HCT116 (cell line): ENCODE results near the gene SLC6A8. TPM values are rescaled to one million over a fixed set of nuclear protein-coding genes. Genes with fewer than 3 reads are reported as not detected.
"Not testable (repeated sequence)": the region's sequence is repeated elsewhere in the genome, so short reads cannot be mapped to it uniquely, and the experiment has no call there.

ENCODE experiments used
- ATAC-seq: fragments of 200-7000 bp; cut with Tn5 transposase; 2 replicates; pipeline ENCODE4 v1.9.1; 2020; ENCODE audit warnings: mild to moderate bottlenecking, moderate library complexity
- BruUV-seq: library from RNA; stranded (reverse); fragments of 400-500 nt; replicated peaks from 2 replicates; lab custom pipeline; 2021; lab: Mats Ljungman, UMichigan
- CTCF ChIA-PET: fragments of 300-600 bp; sonication (Branson Sonifier 250); formaldehyde crosslinking; loops from one replicate; lab custom pipeline; 2021; ENCODE audit warnings: antibody characterized with exemption; lab: Charles Lee
- POLR2A ChIA-PET: fragments of 300-600, 350-600 bp; sonication (Branson Sonifier 250); formaldehyde crosslinking; loops from one replicate; lab custom pipeline; 2021; ENCODE audit warnings: antibody characterized with exemption; lab: Charles Lee
- RAD21 ChIA-PET, 2 experiments: fragments of 300-600 bp; sonication (Branson Sonifier 250); formaldehyde crosslinking; loops; one replicate each; lab custom pipeline; 2023; ENCODE audit warnings: low total read pairs in 2 of 2; ENCODE audit not compliant: uncharacterized antibody in 2 of 2, unreplicated experiment in 2 of 2, low non-redundant PET in 1 of 2; lab: Charles Lee
- DNase-seq: peaks from one replicate; pipeline ENCODE4 v3.0.0-alpha.2; 2010; ENCODE audit warnings: low read depth, low spot score
- H2AFZ ChIP-seq: fragments of 200-600 bp; shearing (Covaris generic), sonication (generic); 2 replicates; pipeline ENCODE4 v1.6.1; 2017; ENCODE audit warnings: low read depth, mixed run types, mixed read lengths, antibody characterized with exemption, low read length; ENCODE audit not compliant: poor library complexity, severe bottlenecking
- H3K27ac ChIP-seq: 2 replicates; pipeline ENCODE4 v1.5.1; 2012; ENCODE audit warnings: low read depth, low read length
- H3K27me3 ChIP-seq: fragments of 200-600 bp; sonication (generic); 2 replicates; pipeline ENCODE4 v1.6.1; 2016; ENCODE audit warnings: mixed run types, low read length, mixed read lengths; ENCODE audit not compliant: insufficient read depth
- H3K36me3 ChIP-seq, 2 experiments: fragments of 200-500 bp in 1 of 2; fragments of 200-600 bp in 1 of 2; sonication (Bioruptor generic) in 1 of 2; sonication (generic) in 1 of 2; 2 replicates each; pipeline versions ENCODE4 v1.5.1 to v1.6.1; 2014 to 2016; ENCODE audit warnings: low read length in 2 of 2, inconsistent platforms in 1 of 2, mixed read lengths in 1 of 2, mixed run types in 1 of 2; ENCODE audit not compliant: insufficient read depth in 2 of 2, control insufficient read depth in 1 of 2
- H3K4me1 ChIP-seq, 2 experiments: fragments of 200-600 bp in 1 of 2; sonication (generic) in 1 of 2; 2 replicates each; pipeline versions ENCODE4 v1.5.1 to v1.6.1; 2012 to 2017; ENCODE audit warnings: low read length in 2 of 2, inconsistent platforms in 1 of 2, mild to moderate bottlenecking in 1 of 2, mixed read lengths in 1 of 2, mixed run types in 1 of 2, moderate library complexity in 1 of 2; ENCODE audit not compliant: insufficient read depth in 2 of 2, control insufficient read depth in 1 of 2
- H3K4me2 ChIP-seq: fragments of 200-600 bp; sonication (generic); 2 replicates; pipeline ENCODE4 v1.6.1; 2017; ENCODE audit warnings: mixed run types, low read length, mixed read lengths
- H3K4me3 ChIP-seq, 2 experiments: fragments of 200-600 bp in 1 of 2; sonication (generic) in 1 of 2; replicated peaks in 1 of 2; 2 replicates each; pipeline ENCODE4 v1.5.1; 2011 to 2016; ENCODE audit warnings: low read length in 2 of 2, control low read depth in 1 of 2, low read depth in 1 of 2, mild to moderate bottlenecking in 1 of 2, mixed read lengths in 1 of 2, mixed run types in 1 of 2
- H3K79me2 ChIP-seq: fragments of 200-600 bp; sonication (generic); 2 replicates; pipeline ENCODE4 v1.6.1; 2017; ENCODE audit warnings: mild to moderate bottlenecking, mixed run types, low read length, moderate library complexity, mixed read lengths; ENCODE audit not compliant: insufficient read depth
- H3K9ac ChIP-seq: fragments of 200-600 bp; sonication (generic); 2 replicates; pipeline ENCODE4 v1.6.1; 2016; ENCODE audit warnings: low read length, mixed read lengths
- H3K9me2 ChIP-seq: fragments of 200-600 bp; sonication (generic), shearing (Covaris generic); 2 replicates; pipeline ENCODE4 v1.6.1; 2017; ENCODE audit warnings: mixed run types, mild to moderate bottlenecking, moderate library complexity; ENCODE audit not compliant: insufficient read depth
- H3K9me3 ChIP-seq, 2 experiments: fragments of 200-500 bp in 1 of 2; fragments of 200-600 bp in 1 of 2; sonication (Bioruptor generic) in 1 of 2; sonication (generic) in 1 of 2; 2 replicates each; pipeline ENCODE4 v1.6.1; 2014 to 2017; ENCODE audit warnings: low read length in 2 of 2, mixed read lengths in 2 of 2, inconsistent platforms in 1 of 2, low read depth in 1 of 2, mild to moderate bottlenecking in 1 of 2, mixed run types in 1 of 2, moderate library complexity in 1 of 2; ENCODE audit not compliant: control insufficient read depth in 1 of 2, insufficient read depth in 1 of 2
- H4K20me1 ChIP-seq: fragments of 200-600 bp; sonication (generic), shearing (Covaris generic); 2 replicates; pipeline ENCODE4 v1.6.1; 2017; ENCODE audit warnings: mixed run types, mild to moderate bottlenecking, moderate library complexity; ENCODE audit not compliant: insufficient read depth
- CBX3 ChIP-seq: IDR thresholded peaks from 2 replicates; pipeline ENCODE4 v1.6.1; 2012; ENCODE audit warnings: low read depth
- intact Hi-C: fragments of 100-400 bp; cut with micrococcal nuclease; formaldehyde crosslinking; loops from 2 replicates; pipeline ENCODE4 v1.10.0; 2022
- total RNA-seq: library from RNA; stranded (reverse); gene quantifications from one replicate; pipeline ENCODE4 v1.2.1, GENCODE V29; 2021; ENCODE audit not compliant: unreplicated experiment

The SLC6A8 gene
- total RNA-seq, 1 experiment from 2014 or later, result 101 TPM

- Histone ChIP-seq H3K9me3 (no peaks in the 10 kb centered on the region), H3K27ac (no peak overlapping the region), H3K79me2 (no peaks in the 10 kb centered on the region), H3K9me2 (no peaks in the 10 kb centered on the region), H4K20me1 (no peaks in the 10 kb centered on the region), H2AFZ (no peak overlapping the region), H3K27me3 (no peaks in the 10 kb centered on the region), H3K9ac (no peak overlapping the region), H3K4me2 (no peak overlapping the region), H3K4me3 (no peak overlapping the region), H3K36me3 (no peaks in the 10 kb centered on the region), H3K4me1 (peaks cover 32 to 44% of the 10 kb centered on the region in 2 experiments)
- DNase-seq (no peak), ATAC-seq (no peak)
- no TSS peak for BruUV-seq
- ChIA-PET CTCF (no interaction called here), POLR2A (no interaction called here), RAD21 (no interaction called here)
- intact Hi-C loops, result no loop called here
- no peak for TF ChIP-seq CBX3
Measured at GRCh38 chrX:153728951-153729631, 41.4 kb downstream of the SLC6A8 start.

- ATAC-seq, RAD21 ChIA-PET, BruUV-seq, H3K4me2 ChIP-seq, CTCF ChIA-PET, H3K79me2 ChIP-seq, H3K9me3 ChIP-seq, POLR2A ChIA-PET, H3K27me3 ChIP-seq, H4K20me1 ChIP-seq, H3K4me3 ChIP-seq, H3K36me3 ChIP-seq, intact Hi-C loops, H2AFZ ChIP-seq, H3K27ac ChIP-seq, H3K9ac ChIP-seq, DNase-seq, H3K9me2 ChIP-seq: not testable (repeated sequence)
- peaks cover 28 to 39% of the 10 kb centered on the region in 2 experiments for H3K4me1 ChIP-seq
Measured at GRCh38 chrX:153730115-153730514, 42.4 kb downstream of the SLC6A8 start.
